K562 (cell line): ENCODE results near the gene GPR3. TPM values are rescaled to one million over a fixed set of nuclear protein-coding genes. Genes with fewer than 3 reads are reported as not detected.

ENCODE experiments used
- FOS ChIP-seq: IDR thresholded peaks from 3 replicates; pipeline ENCODE4 v1.6.1; 2011; ENCODE audit not compliant: insufficient read length; ENCODE audit errors: extremely low read depth
- MYNN ChIP-seq, 2 experiments: sonication (generic); formaldehyde crosslinking in 1 of 2; IDR thresholded peaks; 2 replicates each; pipeline versions ENCODE4 v1.5.0 to v1.6.1; 2016 to 2020; ENCODE audit warnings: antibody characterized with exemption in 1 of 2, missing genetic modification reagents in 1 of 2
- NCOA2 ChIP-seq, 2 experiments: fragments of 450-650 bp; IDR thresholded peaks; 2 replicates each; pipeline ENCODE4 v1.6.1; 2018; ENCODE audit warnings: mild to moderate bottlenecking in 2 of 2, moderate library complexity in 1 of 2; ENCODE audit not compliant: partially characterized antibody in 2 of 2
- PML ChIP-seq: IDR thresholded peaks from 2 replicates; pipeline ENCODE4 v1.6.1; 2012; ENCODE audit warnings: low read length, inconsistent platforms
- SAP30 ChIP-seq: fragments of 200-600 bp; sonication (generic); IDR thresholded peaks from 2 replicates; pipeline ENCODE4 v1.6.1; 2012; ENCODE audit warnings: borderline replicate concordance, low read depth, mild to moderate bottlenecking, moderate library complexity, low read length, control low read depth, inconsistent platforms; ENCODE audit not compliant: insufficient read depth, poor library complexity, severe bottlenecking
- SMARCC2 ChIP-seq: fragments of 450-650 bp; IDR thresholded peaks from 2 replicates; pipeline ENCODE4 v1.6.1; 2017; ENCODE audit warnings: antibody characterized with exemption, moderate library complexity, mild to moderate bottlenecking, low read depth
- ZC3H4 ChIP-seq: sonication (generic); formaldehyde crosslinking; IDR thresholded peaks from 2 replicates; pipeline ENCODE4 v1.9.0; 2021; ENCODE audit warnings: missing genetic modification reagents, borderline replicate concordance
- ZKSCAN8 ChIP-seq: fragments of 200-800 bp; sonication (Bioruptor generic); IDR thresholded peaks from 2 replicates; pipeline ENCODE4 v1.6.1; 2016; ENCODE audit warnings: missing genetic modification characterization, missing compliant biosample characterization
- ZNF740 ChIP-seq, 3 experiments: fragments of 200-800 bp in 1 of 3; sonication (Bioruptor generic) in 1 of 3; sonication (generic) in 1 of 3; formaldehyde crosslinking in 1 of 3; IDR thresholded peaks; 2 replicates each; pipeline versions ENCODE4 v1.6.1 to v1.8.0; 2016 to 2022; ENCODE audit warnings: mild to moderate bottlenecking in 2 of 3, missing compliant biosample characterization in 2 of 3, missing genetic modification characterization in 2 of 3, missing genetic modification reagents in 1 of 3
- polyA plus RNA-seq, 8 experiments: library from polyadenylated mRNA; depleted of rRNA in 4 of 8; stranded (reverse) in 5 of 8; unstranded in 3 of 8; fragments of >200 nt; fragmentation: Nextera tagmentation in 2 of 8; fragmentation: Illumina TruSeq in 1 of 8; extraction: Ambion mirVana in 2 of 8; extraction: Trizol in 1 of 8; gene quantifications; 2 replicates each; pipeline versions ENCODE4 v1.2.1 to v1.2.3, GENCODE V29; 2011 to 2014; ENCODE audit warnings: inconsistent platforms in 1 of 8, missing spikeins in 1 of 8
- total RNA-seq, 7 experiments: library from RNA; depleted of rRNA in 6 of 7; stranded (reverse); fragments of >200 nt in 6 of 7; fragmentation: Illumina TruSeq in 2 of 7; extraction: Trizol in 2 of 7; gene quantifications; 2 replicates each; pipeline versions ENCODE4 v1.2.1 to v1.2.3, GENCODE V29; 2011 to 2021; ENCODE audit warnings: low replicate concordance in 1 of 7
- TF ChIP-seq, protein P1 (sequence below): fragments of 450-650 bp; IDR thresholded peaks from 2 replicates; pipeline ENCODE4 v1.6.1; 2016

The GPR3 gene
- total and polyA plus RNA-seq, 9 of the 15 experiments (the other 6 are each of a cell fraction or from before 2014, with no cell fraction given) = 0.24 to 11.5 (median 3.7) TPM

DNA sequence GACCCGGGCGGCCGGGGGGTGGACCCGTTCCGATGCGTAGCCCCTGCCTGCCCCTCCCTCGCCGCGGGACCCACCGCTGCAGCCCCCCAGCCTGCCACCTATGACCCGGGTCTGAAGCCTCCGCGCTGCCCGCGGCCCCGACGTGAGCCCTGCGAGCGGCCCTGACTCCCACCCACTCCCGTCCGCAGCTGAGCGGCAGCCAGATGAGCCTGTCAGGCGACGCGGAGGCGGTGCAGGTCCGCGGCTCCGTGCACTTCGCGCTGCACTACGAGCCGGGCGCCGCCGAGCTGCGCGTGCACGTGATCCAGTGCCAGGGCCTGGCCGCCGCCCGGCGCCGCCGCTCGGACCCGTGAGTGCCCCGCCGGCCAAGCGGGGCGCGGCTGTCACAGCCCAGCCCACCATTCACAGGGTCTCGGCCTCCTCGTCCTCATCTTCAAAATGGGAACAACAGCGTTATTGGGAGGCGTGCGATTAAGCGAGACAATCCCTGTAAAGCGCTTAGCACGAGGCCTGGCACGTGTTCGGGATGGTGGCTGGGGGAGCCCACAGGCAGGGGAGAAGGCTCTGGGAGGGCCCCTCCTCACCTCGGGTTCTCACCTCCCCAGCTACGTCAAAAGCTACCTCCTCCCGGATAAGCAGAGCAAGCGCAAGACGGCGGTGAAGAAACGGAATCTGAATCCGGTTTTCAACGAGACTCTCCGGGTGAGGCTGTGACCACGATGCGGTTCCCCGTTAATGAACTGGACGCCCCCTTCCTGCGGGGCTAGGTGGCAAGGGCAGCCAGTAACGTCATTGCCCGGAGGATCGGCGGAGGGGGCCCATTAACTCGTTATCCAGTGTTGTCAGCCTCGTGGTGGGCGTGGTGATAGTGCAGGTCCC lies 42.4 kb upstream of the GPR3 start (continued):
- TF ChIP-seq ZNF740 (CRISPR knock-in tag; IDR thresholded peaks at IDR 0.05) = 0 out of 2 replicates have a peak, but pooled peaks have one; percentile 30
- no peak for TF ChIP-seq ZNF740 (tag; IDR thresholded peaks at IDR 0.05)
- 0 out of 2 replicates have a peak, but pooled peaks have one; percentile 50 for TF ChIP-seq ZC3H4 (CRISPR knock-in tag)
- TF ChIP-seq SMARCC2 = no peak
- TF ChIP-seq, protein P1, sequence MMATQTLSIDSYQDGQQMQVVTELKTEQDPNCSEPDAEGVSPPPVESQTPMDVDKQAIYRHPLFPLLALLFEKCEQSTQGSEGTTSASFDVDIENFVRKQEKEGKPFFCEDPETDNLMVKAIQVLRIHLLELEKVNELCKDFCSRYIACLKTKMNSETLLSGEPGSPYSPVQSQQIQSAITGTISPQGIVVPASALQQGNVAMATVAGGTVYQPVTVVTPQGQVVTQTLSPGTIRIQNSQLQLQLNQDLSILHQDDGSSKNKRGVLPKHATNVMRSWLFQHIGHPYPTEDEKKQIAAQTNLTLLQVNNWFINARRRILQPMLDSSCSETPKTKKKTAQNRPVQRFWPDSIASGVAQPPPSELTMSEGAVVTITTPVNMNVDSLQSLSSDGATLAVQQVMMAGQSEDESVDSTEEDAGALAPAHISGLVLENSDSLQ = peak; percentile 89
- TF ChIP-seq MYNN (IDR thresholded peaks at IDR 0.05) = no peak
- no peak for TF ChIP-seq MYNN (CRISPR knock-in tag; IDR thresholded peaks at IDR 0.05)
- TF ChIP-seq NCOA2 (IDR thresholded peaks at IDR 0.05; ENCODE audit: partially characterized antibody in 2 of 2) = no peak
- TF ChIP-seq FOS = no peak
- TF ChIP-seq PML = no peak
- TF ChIP-seq ZKSCAN8 (CRISPR knock-in tag) = no peak
- no peak for TF ChIP-seq SAP30
- TF ChIP-seq, all 486 proteins: peak for 17
